ENCODE results near the gene ATF3.

- TF ChIP-seq CTCF (IDR thresholded peaks at IDR 0.05; ENCODE audit: borderline replicate concordance, extremely low read depth, low read length, poor library complexity, severe bottlenecking) (no peak), EZH2 (IDR thresholded peaks at IDR 0.05; ENCODE audit: borderline replicate concordance, low read depth, low read length, severe bottlenecking) (no peak)
Measured at GRCh38 chr1:212587888-212588510, 20.6 kb upstream of the ATF3 start.
